BLaER1 treated with 17β-estradiol and CSF1 and Interleukin-3, amounts not matched to agents 10 nM and 100 nM (cell line): ENCODE measurements around the gene STK17A.
"Not testable (repeated sequence)": the region's sequence is repeated elsewhere in the genome, so short reads cannot be mapped to it uniquely, and the experiment has no call there.

ENCODE experiments used
- H3K27ac ChIP-seq, 11 experiments: shearing (Covaris generic); formaldehyde crosslinking; 2 replicates each; pipeline ENCODE4 v1.8.1; 2022
- H3K27me3 ChIP-seq, 11 experiments: shearing (Covaris generic); formaldehyde crosslinking; 2 replicates each; pipeline ENCODE4 v1.8.1; 2022
- H3K36me3 ChIP-seq, 11 experiments: shearing (Covaris generic); formaldehyde crosslinking; 2 replicates each; pipeline ENCODE4 v1.8.1; 2022
- H3K4me1 ChIP-seq, 10 experiments: shearing (Covaris generic); formaldehyde crosslinking; 2 replicates each; pipeline ENCODE4 v1.8.1; 2022
- H3K4me2 ChIP-seq, 11 experiments: shearing (Covaris generic); formaldehyde crosslinking; 2 replicates each; pipeline ENCODE4 v1.8.1; 2022
- H3K4me3 ChIP-seq, 10 experiments: shearing (Covaris generic); formaldehyde crosslinking; 2 replicates each; pipeline ENCODE4 v1.8.1; 2022
- H3K9ac ChIP-seq, 11 experiments: shearing (Covaris generic); formaldehyde crosslinking; 2 replicates each; pipeline ENCODE4 v1.8.1; 2022
- H3K9me3 ChIP-seq, 11 experiments: shearing (Covaris generic); formaldehyde crosslinking; replicated peaks in 1 of 11; 2 replicates each; pipeline ENCODE4 v1.8.1; 2022
- H4K20me1 ChIP-seq, 11 experiments: shearing (Covaris generic); formaldehyde crosslinking; 2 replicates each; pipeline ENCODE4 v1.8.1; 2022
- Cebpa-rat ChIP-seq, 11 experiments: shearing (Covaris generic); IDR thresholded peaks; 2 replicates each; pipeline ENCODE4 v1.8.1; 2022

Gene STK17A

DNA sequence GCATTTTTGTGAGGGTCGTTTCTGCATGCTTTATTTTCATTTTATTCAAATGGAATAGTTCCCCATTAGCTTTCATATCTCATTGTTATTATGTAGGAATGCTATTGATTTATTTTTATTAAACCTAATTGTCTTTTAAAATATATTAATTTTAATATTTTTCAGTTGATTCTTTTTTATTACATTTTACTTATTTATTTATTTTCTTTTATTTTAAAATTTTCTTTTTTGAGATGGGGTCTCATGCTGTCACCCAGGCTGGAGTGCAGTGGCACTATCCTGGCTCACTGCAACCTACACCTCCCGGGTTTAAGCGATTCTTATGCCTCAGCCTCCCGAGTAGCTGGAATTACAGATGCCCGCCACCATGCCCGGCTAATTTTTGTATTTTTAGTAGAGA is 7.4 kb upstream of the STK17A start:
- TF ChIP-seq Cebpa-rat (IDR thresholded peaks at IDR 0.05): no peak
- Histone ChIP-seq H3K4me2 (peak overlapping the region in 3 of 11 experiments; percentile 28 to 49 (median 36); a peak in 2 of 22 replicates), H4K20me1 (no peaks in the 10 kb centered on the region), H3K9me3 (peaks cover 0 to 3% (median 0%) of the 10 kb centered on the region in 11 experiments; a peak in 1 of 22 replicates), H3K36me3 (no peaks in the 10 kb centered on the region), H3K27me3 (peaks cover 0 to 3% (median 0%) of the 10 kb centered on the region in 11 experiments; a peak in 1 of 22 replicates), H3K9ac (no peak overlapping the region), H3K27ac (no peak overlapping the region), H3K4me1 (peaks cover 9 to 56% (median 34%) of the 10 kb centered on the region in 10 experiments; a peak in 19 of 20 replicates), H3K4me3 (no peak overlapping the region)

- H3K36me3 ChIP-seq: no peaks in the 10 kb centered on the region
- no peaks in the 10 kb centered on the region for H4K20me1 ChIP-seq
- H3K27me3 ChIP-seq: peaks cover 0 to 3% (median 0%) of the 10 kb centered on the region in 11 experiments; a peak in 1 of 22 replicates
- H3K4me2 ChIP-seq: peak overlapping the region in 3 of 11 experiments; percentile 28 to 49 (median 36); a peak in 5 of 22 replicates
- peaks cover 0 to 3% (median 0%) of the 10 kb centered on the region in 11 experiments; a peak in 1 of 22 replicates for H3K9me3 ChIP-seq
- no peak overlapping the region for H3K4me3 ChIP-seq
- H3K4me1 ChIP-seq: peaks cover 9 to 49% (median 31%) of the 10 kb centered on the region in 10 experiments; a peak in 19 of 20 replicates
- no peak overlapping the region for H3K27ac ChIP-seq
- H3K9ac ChIP-seq: no peak overlapping the region
- no peak for TF ChIP-seq Cebpa-rat (IDR thresholded peaks at IDR 0.05)
These were observed 6.7 kb upstream of the STK17A start for GRCh38 chr7:43576241-43576640.

DNA sequence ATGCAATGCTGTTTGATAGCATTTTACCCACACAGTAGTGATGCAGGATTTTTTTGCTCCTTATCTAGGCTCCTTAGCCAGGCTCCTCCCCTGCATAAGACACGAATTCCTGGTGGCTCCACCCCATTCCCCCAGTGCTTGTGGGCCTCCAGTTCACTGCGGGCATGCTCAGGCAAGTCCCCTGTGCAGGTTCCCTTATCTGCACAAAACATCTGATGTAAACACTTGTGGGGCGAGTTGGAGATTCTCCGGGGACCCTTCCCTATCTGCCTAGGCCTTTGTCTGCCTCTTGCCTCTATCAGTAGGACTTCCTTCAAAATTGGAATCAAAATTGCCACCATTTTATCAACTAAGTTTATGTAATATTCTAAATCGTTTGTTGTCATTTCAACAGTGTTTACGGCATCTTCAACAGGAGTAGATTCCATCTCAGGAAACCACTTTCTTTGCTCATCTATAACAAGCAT is 5.4 kb upstream of the STK17A start:
- peak overlapping the region in 9 of 11 experiments; percentile 8 to 60 (median 36); a peak in 12 of 22 replicates for H3K27ac ChIP-seq

GRCh38 chr7:43583424-43584194 is 701 bp downstream of the STK17A start:
- no peak for TF ChIP-seq Cebpa-rat (IDR thresholded peaks at IDR 0.05)
- Histone ChIP-seq H4K20me1 (peaks cover 23 to 56% (median 47%) of the 10 kb centered on the region in 11 experiments; a peak in 21 of 22 replicates), H3K27me3 (no peaks in the 10 kb centered on the region; a peak in 1 of 22 replicates), H3K9me3 (peaks cover 0 to 3% (median 0%) of the 10 kb centered on the region in 11 experiments; a peak in 1 of 22 replicates), H3K4me1 (peaks cover 11 to 25% (median 16%) of the 10 kb centered on the region in 10 experiments), H3K27ac (peak overlapping the region; percentile 88 to 99 (median 93)), H3K9ac (peak overlapping the region; percentile 89 to 98 (median 97)), H3K4me2 (peak overlapping the region; percentile 87 to 99 (median 93)), H3K4me3 (peak overlapping the region; percentile 81 to 99 (median 94)), H3K36me3 (no peaks in the 10 kb centered on the region; a peak in 1 of 22 replicates)

More for the DNA sequence above, 5.4 kb upstream of the STK17A start:
- Histone ChIP-seq H3K9ac (peak overlapping the region in 1 of 11 experiments; percentile 30; a peak in 1 of 22 replicates), H3K4me3 (no peak overlapping the region), H3K4me1 (peaks cover 9 to 38% (median 21%) of the 10 kb centered on the region in 10 experiments; a peak in 19 of 20 replicates), H4K20me1 (no peaks in the 10 kb centered on the region), H3K9me3 (peaks cover 0 to 3% (median 0%) of the 10 kb centered on the region in 11 experiments; a peak in 1 of 22 replicates), H3K27me3 (peaks cover 0 to 3% (median 0%) of the 10 kb centered on the region in 11 experiments; a peak in 1 of 22 replicates), H3K36me3 (no peaks in the 10 kb centered on the region), H3K4me2 (peak overlapping the region; percentile 16 to 64 (median 53))
- TF ChIP-seq Cebpa-rat (IDR thresholded peaks at IDR 0.05): no peak

DNA sequence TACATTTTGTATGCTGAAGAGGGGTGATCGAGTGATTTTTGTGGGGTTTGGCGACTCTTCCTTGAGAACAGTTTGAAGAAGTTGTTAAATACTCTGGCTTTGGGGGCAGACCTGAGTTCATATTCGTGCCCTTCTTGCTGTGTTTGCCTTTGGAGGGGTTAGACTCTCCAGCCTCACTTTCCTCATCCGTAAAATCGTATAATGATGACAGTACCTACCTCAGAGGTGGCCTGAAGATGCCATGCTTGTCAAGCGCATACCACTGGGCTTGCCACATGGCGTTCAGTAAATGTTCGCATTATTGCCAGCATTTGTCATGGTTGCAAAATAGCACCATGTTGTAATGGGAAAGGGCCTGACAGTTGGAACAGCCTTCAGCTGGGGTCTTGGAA is 1.3 kb downstream of the STK17A start:
- Histone ChIP-seq H3K9me3 (peaks cover 0 to 3% (median 0%) of the 10 kb centered on the region in 11 experiments; a peak in 1 of 22 replicates), H3K4me3 (peak overlapping the region; percentile 81 to 99 (median 94)), H3K36me3 (no peaks in the 10 kb centered on the region; a peak in 1 of 22 replicates), H3K27ac (peak overlapping the region in 10 of 11 experiments; percentile 88 to 99 (median 94); a peak in 19 of 22 replicates), H4K20me1 (peaks cover 28 to 62% (median 52%) of the 10 kb centered on the region in 11 experiments; a peak in 21 of 22 replicates), H3K9ac (peak overlapping the region; percentile 89 to 98 (median 97); a peak in 21 of 22 replicates), H3K27me3 (no peaks in the 10 kb centered on the region), H3K4me1 (peaks cover 11 to 25% (median 16%) of the 10 kb centered on the region in 10 experiments), H3K4me2 (peak overlapping the region; percentile 87 to 99 (median 93))
- TF ChIP-seq Cebpa-rat (IDR thresholded peaks at IDR 0.05): peak in 2 of 11 experiments; percentile 15 to 18; a peak in 1 of 22 replicates

DNA sequence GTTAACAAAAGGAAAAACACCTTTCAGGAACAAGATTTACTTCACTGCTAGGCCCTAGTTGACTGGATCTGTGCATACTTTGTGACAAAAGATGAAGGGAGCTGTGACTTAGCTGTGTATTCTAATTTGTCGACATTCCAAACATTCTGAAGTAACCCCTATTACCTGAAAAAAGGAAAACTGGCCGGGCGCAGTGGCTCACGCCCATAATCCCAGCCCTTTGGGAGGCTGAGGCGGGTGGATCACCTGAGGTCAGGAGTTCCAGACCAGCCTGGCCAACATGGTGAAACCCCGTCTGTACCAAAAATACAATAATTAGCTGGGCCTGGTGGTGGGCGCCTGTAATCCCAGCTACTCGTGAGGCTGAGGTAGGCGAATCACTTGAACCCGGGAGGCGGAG is 1.8 kb downstream of the STK17A start:
- Histone ChIP-seq H3K27ac (peak overlapping the region in 5 of 11 experiments; percentile 11 to 99 (median 89); a peak in 4 of 22 replicates), H3K4me1 (peaks cover 11 to 25% (median 16%) of the 10 kb centered on the region in 10 experiments), H3K4me3 (peak overlapping the region; percentile 81 to 99 (median 94); a peak in 17 of 20 replicates), H3K4me2 (peak overlapping the region; percentile 87 to 99 (median 93)), H3K9ac (peak overlapping the region in 10 of 11 experiments; percentile 89 to 98 (median 97); a peak in 15 of 22 replicates), H4K20me1 (peaks cover 33 to 67% (median 58%) of the 10 kb centered on the region in 11 experiments; a peak in 21 of 22 replicates)
- not testable (repeated sequence) for H3K36me3 ChIP-seq, H3K9me3 ChIP-seq, H3K27me3 ChIP-seq

GRCh38 chr7:43585562-43585961 is 2.7 kb downstream of the STK17A start:
- no peak overlapping the region for H3K27ac ChIP-seq
- no peak overlapping the region for H3K9ac ChIP-seq

GRCh38 chr7:43586251-43586900 is 3.5 kb downstream of the STK17A start:
- no peak overlapping the region for H3K4me3 ChIP-seq
- no peak overlapping the region for H3K27ac ChIP-seq
- H3K27me3 ChIP-seq: no peaks in the 10 kb centered on the region
- peak overlapping the region in 4 of 11 experiments; percentile 1 to 99 (median 97); a peak in 3 of 22 replicates for H3K4me2 ChIP-seq
- peaks cover 0 to 3% (median 0%) of the 10 kb centered on the region in 11 experiments; a peak in 2 of 22 replicates for H3K36me3 ChIP-seq
- peaks cover 11 to 27% (median 22%) of the 10 kb centered on the region in 10 experiments for H3K4me1 ChIP-seq
- TF ChIP-seq Cebpa-rat (IDR thresholded peaks at IDR 0.05): no peak
- peaks cover 49 to 84% (median 74%) of the 10 kb centered on the region in 11 experiments; a peak in 21 of 22 replicates for H4K20me1 ChIP-seq
- no peak overlapping the region for H3K9ac ChIP-seq
- H3K9me3 ChIP-seq: no peaks in the 10 kb centered on the region

More at GRCh38 chr7:43585562-43585961, 2.7 kb downstream of the STK17A start:
- Histone ChIP-seq H3K27me3 (no peaks in the 10 kb centered on the region), H3K9me3 (no peaks in the 10 kb centered on the region), H4K20me1 (peaks cover 41 to 76% (median 66%) of the 10 kb centered on the region in 11 experiments; a peak in 21 of 22 replicates), H3K4me3 (no peak overlapping the region), H3K4me2 (peak overlapping the region in 8 of 11 experiments; percentile 1 to 99 (median 92); a peak in 10 of 22 replicates), H3K4me1 (peaks cover 11 to 25% (median 17%) of the 10 kb centered on the region in 10 experiments), H3K36me3 (peaks cover 0 to 3% (median 0%) of the 10 kb centered on the region in 11 experiments; a peak in 2 of 22 replicates)
- TF ChIP-seq Cebpa-rat (IDR thresholded peaks at IDR 0.05): no peak
